Measurements from ENCODE around the gene PHC3. TPM values are rescaled to one million over a fixed set of nuclear protein-coding genes. Genes with fewer than 3 reads are reported as not detected.

PHC3 gene
- total RNA-seq, 4 donors from 2014 or later, result 45.2 to 113 (median 83.9) TPM

DNA sequence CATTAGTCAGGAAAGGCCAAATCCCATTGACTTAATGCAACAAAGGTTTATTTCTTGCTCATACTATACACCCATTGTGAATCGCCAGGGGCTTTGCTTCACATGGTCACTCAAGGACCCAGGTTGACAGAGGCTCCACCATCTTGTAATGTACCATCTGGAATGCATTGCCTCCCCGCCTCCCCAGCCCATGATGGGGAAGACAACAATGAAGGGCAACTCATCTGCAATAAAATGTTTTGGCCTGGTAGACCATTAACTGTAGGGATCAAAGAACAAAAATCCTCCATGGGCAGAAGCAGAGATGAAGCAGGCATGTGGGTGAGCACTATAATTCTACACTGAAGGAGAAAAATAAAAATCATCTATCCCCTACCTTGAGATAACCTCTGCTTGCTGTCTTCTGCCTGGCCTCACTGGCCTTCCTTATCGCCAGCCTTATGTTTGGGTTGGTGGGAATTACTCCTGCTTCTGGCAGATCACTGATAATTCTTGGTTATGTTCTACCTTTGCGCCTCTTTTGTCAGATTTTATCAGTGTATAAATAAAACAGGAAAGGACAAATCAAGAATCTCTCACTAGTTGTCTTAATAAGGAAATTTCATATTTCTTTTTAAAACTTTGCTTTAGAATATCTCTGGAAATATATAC is 106.0 kb downstream of the PHC3 start:
- 92 to 95% methylated on average over 4 of the region's 4 CpGs for WGBS, 2 donors (ENCODE audit: low coverage in 1 of 2)
- ATAC-seq, result no peak

DNA sequence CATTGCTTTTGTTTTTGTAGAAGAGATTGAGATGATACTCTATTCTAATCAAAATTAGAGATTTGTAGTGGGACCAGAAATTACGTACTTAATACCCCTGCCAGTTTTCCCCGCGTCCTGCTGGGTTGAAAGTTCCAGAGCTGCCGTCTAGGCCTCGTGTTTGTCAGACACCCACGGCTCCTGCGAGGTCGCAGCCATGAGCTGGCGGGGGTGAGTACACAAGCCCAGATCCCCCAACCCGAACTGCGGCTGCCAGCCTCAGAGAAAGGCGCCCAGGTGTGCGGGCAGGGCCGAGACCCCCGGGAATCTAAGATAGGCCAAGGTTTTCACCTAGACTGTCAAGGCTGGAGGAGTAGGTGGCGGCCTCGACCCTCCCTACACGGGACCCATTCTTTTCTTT is 117.4 kb downstream of the PHC3 start:
- TF ChIP-seq POLR2AphosphoS5 (IDR thresholded peaks at IDR 0.05), result no peak
- H3K27ac ChIP-seq, result no peak overlapping the region
- no peaks in the 10 kb centered on the region for H3K36me3 ChIP-seq
- WGBS, 2 donors (ENCODE audit: low coverage in 1 of 2), result 87 to 95% methylated on average over 13 of the region's 18 CpGs
- no peak for ATAC-seq
- H3K4me1 ChIP-seq, result no peaks in the 10 kb centered on the region
- H3K4me3 ChIP-seq, result no peak overlapping the region
- H3K9me3 ChIP-seq, result no peaks in the 10 kb centered on the region
- no peaks in the 10 kb centered on the region for H3K27me3 ChIP-seq

More for the DNA sequence above, 106.0 kb downstream of the PHC3 start:
- H3K27ac ChIP-seq, result no peak overlapping the region
- H3K9me3 ChIP-seq, result no peaks in the 10 kb centered on the region
- no peaks in the 10 kb centered on the region for H3K4me1 ChIP-seq
- no peaks in the 10 kb centered on the region for H3K27me3 ChIP-seq
- peaks cover 0 to 7% of the 10 kb centered on the region in 2 donors for H3K36me3 ChIP-seq
- TF ChIP-seq POLR2A (IDR thresholded peaks at IDR 0.05), result no peak
- TF ChIP-seq POLR2AphosphoS5 (IDR thresholded peaks at IDR 0.05), result no peak
- TF ChIP-seq, protein P1, sequence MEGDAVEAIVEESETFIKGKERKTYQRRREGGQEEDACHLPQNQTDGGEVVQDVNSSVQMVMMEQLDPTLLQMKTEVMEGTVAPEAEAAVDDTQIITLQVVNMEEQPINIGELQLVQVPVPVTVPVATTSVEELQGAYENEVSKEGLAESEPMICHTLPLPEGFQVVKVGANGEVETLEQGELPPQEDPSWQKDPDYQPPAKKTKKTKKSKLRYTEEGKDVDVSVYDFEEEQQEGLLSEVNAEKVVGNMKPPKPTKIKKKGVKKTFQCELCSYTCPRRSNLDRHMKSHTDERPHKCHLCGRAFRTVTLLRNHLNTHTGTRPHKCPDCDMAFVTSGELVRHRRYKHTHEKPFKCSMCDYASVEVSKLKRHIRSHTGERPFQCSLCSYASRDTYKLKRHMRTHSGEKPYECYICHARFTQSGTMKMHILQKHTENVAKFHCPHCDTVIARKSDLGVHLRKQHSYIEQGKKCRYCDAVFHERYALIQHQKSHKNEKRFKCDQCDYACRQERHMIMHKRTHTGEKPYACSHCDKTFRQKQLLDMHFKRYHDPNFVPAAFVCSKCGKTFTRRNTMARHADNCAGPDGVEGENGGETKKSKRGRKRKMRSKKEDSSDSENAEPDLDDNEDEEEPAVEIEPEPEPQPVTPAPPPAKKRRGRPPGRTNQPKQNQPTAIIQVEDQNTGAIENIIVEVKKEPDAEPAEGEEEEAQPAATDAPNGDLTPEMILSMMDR (IDR thresholded peaks at IDR 0.05), result no peak
- TF ChIP-seq EP300 (IDR thresholded peaks at IDR 0.05), result no peak
- H3K4me3 ChIP-seq, result no peak overlapping the region

DNA sequence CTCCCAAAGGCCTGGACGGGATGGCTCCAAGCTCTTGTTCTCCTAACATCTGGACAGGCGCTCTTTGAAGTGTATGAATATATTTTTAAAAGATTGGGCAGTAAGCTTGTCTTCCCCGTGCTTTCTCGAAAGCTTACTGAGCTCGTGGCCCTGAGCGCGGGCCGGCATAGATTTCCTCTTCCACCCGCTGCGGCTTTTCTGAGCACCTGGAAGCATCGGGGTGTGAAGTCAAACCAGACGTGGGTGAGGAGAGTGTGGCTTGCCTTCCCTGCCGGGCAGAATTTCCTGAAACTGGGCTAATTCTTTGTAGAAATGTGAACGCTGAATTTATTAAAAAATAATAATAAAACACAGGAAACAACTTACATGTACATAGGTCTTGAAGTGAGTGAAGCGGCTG is 117.8 kb downstream of the PHC3 start:
- no peaks in the 10 kb centered on the region for H3K9me3 ChIP-seq
- no peak for ATAC-seq
- TF ChIP-seq, protein P1 (IDR thresholded peaks at IDR 0.05), result no peak
- no peak for TF ChIP-seq POLR2AphosphoS5 (IDR thresholded peaks at IDR 0.05)
- no peak for TF ChIP-seq EP300 (IDR thresholded peaks at IDR 0.05)
- TF ChIP-seq POLR2A (IDR thresholded peaks at IDR 0.05), result no peak
- no peaks in the 10 kb centered on the region for H3K4me1 ChIP-seq
- H3K36me3 ChIP-seq, result no peaks in the 10 kb centered on the region
- H3K4me3 ChIP-seq, result no peak overlapping the region
- H3K27me3 ChIP-seq, result no peaks in the 10 kb centered on the region
- 87 to 91% methylated on average over 13 to 15 of the region's 15 CpGs for WGBS, 2 donors (ENCODE audit: low coverage in 1 of 2)
- no peak overlapping the region for H3K27ac ChIP-seq

- no peak overlapping the region for H3K27ac ChIP-seq
- H3K27me3 ChIP-seq, result no peaks in the 10 kb centered on the region
- TF ChIP-seq POLR2AphosphoS5 (IDR thresholded peaks at IDR 0.05) (no peak), EP300 (IDR thresholded peaks at IDR 0.05) (no peak), POLR2A (IDR thresholded peaks at IDR 0.05) (no peak)
- TF ChIP-seq, protein P1 (IDR thresholded peaks at IDR 0.05), result no peak
- H3K36me3 ChIP-seq, result no peaks in the 10 kb centered on the region
- no peaks in the 10 kb centered on the region for H3K4me1 ChIP-seq
- H3K4me3 ChIP-seq, result no peak overlapping the region
- 91 to 94% methylated on average over 13 to 16 of the region's 16 CpGs for WGBS, 2 donors (ENCODE audit: low coverage in 1 of 2)
- ATAC-seq, result no peak
- H3K9me3 ChIP-seq, result no peaks in the 10 kb centered on the region
Measured at GRCh38 chr3:170062769-170063168, 118.8 kb downstream of the PHC3 start.

- H3K27me3 ChIP-seq, result no peaks in the 10 kb centered on the region
- H3K9me3 ChIP-seq, result no peaks in the 10 kb centered on the region
- no peaks in the 10 kb centered on the region for H3K4me1 ChIP-seq
- no peak overlapping the region for H3K4me3 ChIP-seq
- no peaks in the 10 kb centered on the region for H3K36me3 ChIP-seq
- no peak overlapping the region for H3K27ac ChIP-seq
- WGBS, 2 donors (ENCODE audit: low coverage in 1 of 2), result 96% methylated on average over 11 of the region's 20 CpGs; no CpG with 5 or more reads in 1 of the 2 donors
- TF ChIP-seq EP300 (IDR thresholded peaks at IDR 0.05) (no peak), POLR2AphosphoS5 (IDR thresholded peaks at IDR 0.05) (no peak), POLR2A (IDR thresholded peaks at IDR 0.05) (no peak)
- TF ChIP-seq, protein P1 (IDR thresholded peaks at IDR 0.05), result no peak
- no peak for ATAC-seq
Measured at GRCh38 chr3:170062068-170062467, 119.5 kb downstream of the PHC3 start.

All from gastroesophageal sphincter (tissue), 4 donors.